BJ (cell line): Measurements from ENCODE around the gene GPR37. TPM values are rescaled to one million over a fixed set of nuclear protein-coding genes. Genes with fewer than 3 reads are reported as not detected.
A peak's percentile ranks its signal among the peaks of the same experiment; 100 is the strongest.

Experiments
- CTCF ChIA-PET: fragments of 350-600 bp; formaldehyde crosslinking; extraction: SDS; loops from one replicate; lab custom pipeline; 2021; ENCODE audit warnings: antibody characterized with exemption, inconsistent platforms; lab: Yijun Ruan, JAX
- POLR2A ChIA-PET: fragments of 300-600 bp; sonication (Branson Sonifier 250); formaldehyde crosslinking; extraction: SDS; loops from one replicate; lab custom pipeline; 2021; ENCODE audit warnings: antibody characterized with exemption; lab: Charles Lee
- DNase-seq: peaks from one replicate; pipeline ENCODE4 v3.0.0-alpha.2; 2011; ENCODE audit warnings: low read depth
- H3K27me3 ChIP-seq: 2 replicates; pipeline ENCODE4 v1.6.0; 2011; ENCODE audit warnings: low read length; ENCODE audit not compliant: control insufficient read depth, insufficient read depth
- H3K36me3 ChIP-seq: 2 replicates; pipeline ENCODE4 v1.5.1; 2011; ENCODE audit warnings: low read length; ENCODE audit not compliant: control insufficient read depth, insufficient read depth
- H3K4me3 ChIP-seq: 2 replicates; pipeline ENCODE4 v1.5.1; 2011; ENCODE audit warnings: low read depth, mild to moderate bottlenecking, control low read depth, low read length
- CTCF ChIP-seq: IDR thresholded peaks from 2 replicates; pipeline ENCODE4 v1.5.1; 2011; ENCODE audit warnings: low read depth, mild to moderate bottlenecking, control low read depth, inconsistent platforms, low read length, moderate library complexity; ENCODE audit not compliant: insufficient read depth
- polyA minus RNA-seq: library from RNA; depleted of rRNA, polyadenylated mRNA; stranded (reverse); fragments of >200 nt; gene quantifications from 2 replicates; pipeline ENCODE4 v1.2.3, GENCODE V29; 2011; rRNA and poly(A)+ RNA removed
- polyA plus RNA-seq: library from polyadenylated mRNA; depleted of rRNA; stranded (reverse); fragments of >200 nt; gene quantifications from 2 replicates; pipeline ENCODE4 v1.2.3, GENCODE V29; 2011; rRNA removed

The GPR37 gene
- 0.25 and 0.33 TPM in 2 replicates for polyA plus RNA-seq
- 0.24 and 0.41 TPM in 2 replicates for polyA minus RNA-seq

GRCh38 chr7:124765401-124766352, at the start of gene GPR37:
Gene GPR37, minus strand, starts transcription at chr7:124765792. Its CDS starts 816 bp downstream, at chr7:124764976.
- DNase-seq, result no peak
- peak; percentile 48 for TF ChIP-seq CTCF
- ChIA-PET CTCF (interaction anchor here (0.7 to 2.9 kb wide), 6 partner anchors 11 to 613 kb away, joined by 3 to 13 read pairs (median 4); no protein-coding TSS in a partner anchor), POLR2A (no interaction called here)
- H3K4me3 ChIP-seq, result peak within 1 kb of the TSS; percentile 52
- H3K27me3 ChIP-seq, result peaks cover 8% of the 10 kb centered on the region
- no peaks in the 10 kb centered on the region for H3K36me3 ChIP-seq

GRCh38 chr7:124813994-124814798, 48.6 kb upstream of the GPR37 start:
- POLR2A ChIA-PET, result no interaction called here
- CTCF ChIA-PET, result no interaction called here
- H3K27me3 ChIP-seq, result no peaks in the 10 kb centered on the region
- H3K36me3 ChIP-seq, result no peaks in the 10 kb centered on the region
- no peak for DNase-seq
- no peak for TF ChIP-seq CTCF
- no peak overlapping the region for H3K4me3 ChIP-seq

GRCh38 chr7:124812764-124813163, 47.2 kb upstream of the GPR37 start:
- CTCF ChIA-PET, result interaction anchor here (0.9 kb wide), 1 partner anchor 33 kb away, joined by 4 read pairs; no protein-coding TSS in a partner anchor
- Histone ChIP-seq H3K4me3 (no peak overlapping the region), H3K36me3 (no peaks in the 10 kb centered on the region), H3K27me3 (no peaks in the 10 kb centered on the region)
- TF ChIP-seq CTCF, result no peak
- DNase-seq, result no peak
- POLR2A ChIA-PET, result no interaction called here

- Histone ChIP-seq H3K27me3 (no peaks in the 10 kb centered on the region), H3K36me3 (no peaks in the 10 kb centered on the region), H3K4me3 (no peak overlapping the region)
- TF ChIP-seq CTCF, result no peak
- ChIA-PET CTCF (no interaction called here), POLR2A (no interaction called here)
- DNase-seq, result no peak
These were observed 45.7 kb upstream of the GPR37 start for GRCh38 chr7:124811341-124811740.

GRCh38 chr7:124810605-124811004, 45.0 kb upstream of the GPR37 start:
- Histone ChIP-seq H3K36me3 (no peaks in the 10 kb centered on the region), H3K4me3 (no peak overlapping the region), H3K27me3 (no peaks in the 10 kb centered on the region)
- no peak for DNase-seq
- TF ChIP-seq CTCF, result no peak
- ChIA-PET CTCF (no interaction called here), POLR2A (no interaction called here)
